Upper lobe of left lung (tissue), 6 donors: ENCODE results near the gene KIF26B. TPM values are rescaled to one million over a fixed set of nuclear protein-coding genes. Genes with fewer than 3 reads are reported as not detected.
"Not testable (repeated sequence)": the region's sequence is repeated elsewhere in the genome, so short reads cannot be mapped to it uniquely, and the experiment has no call there.

Source experiments
- ATAC-seq, 2 donors: fragments of 200-7000 bp; cut with Tn5 transposase; one replicate each; pipeline ENCODE4 v1.9.1; 2022; ENCODE audit warnings: mild to moderate bottlenecking in 2 of 2, moderate library complexity in 2 of 2; ENCODE audit not compliant: low FRiP score in 2 of 2
- DNase-seq, 2 donors: peaks; one replicate each; pipeline ENCODE4 v3.0.0-alpha.2; 2019 to 2020
- H3K27ac ChIP-seq, 4 donors: fragments of 200-600 bp; sonication (generic); one replicate each; pipeline ENCODE4 v1.5.1; 2016 to 2019
- H3K27me3 ChIP-seq, 4 donors: fragments of 200-600 bp; sonication (generic); one replicate each; pipeline ENCODE4 v1.5.1; 2017 to 2019
- H3K36me3 ChIP-seq, 4 donors: fragments of 200-600 bp; sonication (generic); one replicate each; pipeline ENCODE4 v1.5.1; 2016 to 2019
- H3K4me1 ChIP-seq, 4 donors: fragments of 200-600 bp; sonication (generic); one replicate each; pipeline ENCODE4 v1.5.1; 2018 to 2019
- H3K4me3 ChIP-seq, 4 donors: fragments of 200-600 bp; sonication (generic); one replicate each; pipeline ENCODE4 v1.5.1; 2017 to 2019; ENCODE audit warnings: mild to moderate bottlenecking in 2 of 4, moderate library complexity in 1 of 4
- H3K9me3 ChIP-seq, 4 donors: fragments of 200-600 bp; sonication (generic); one replicate each; pipeline ENCODE4 v1.5.1; 2018 to 2019
- EP300 ChIP-seq, 4 donors: sonication (generic); formaldehyde crosslinking; IDR thresholded peaks; one replicate each; pipeline ENCODE4 v1.5.1; 2017; ENCODE audit warnings: antibody characterized with exemption in 4 of 4, control low read depth in 2 of 4
- POLR2A ChIP-seq, 4 donors: fragments of 450-650 bp; IDR thresholded peaks; one replicate each; pipeline ENCODE4 v1.5.1; 2016 to 2017; ENCODE audit warnings: antibody characterized with exemption in 4 of 4, mild to moderate bottlenecking in 2 of 4
- POLR2AphosphoS5 ChIP-seq, 2 donors: sonication (generic); formaldehyde crosslinking; IDR thresholded peaks; one replicate each; pipeline ENCODE4 v1.5.1; 2017; ENCODE audit warnings: antibody characterized with exemption in 2 of 2
- WGBS, 2 donors: methylation state at CpG; one replicate each; pipeline ENCODE4 v1.1.5; 2017 to 2018; 5-methylcytosine and 5-hydroxymethylcytosine counted together
- total RNA-seq, 6 donors: library from RNA; depleted of rRNA in 4 of 6; stranded (reverse); fragments of >200 nt in 4 of 6; gene quantifications; one replicate each; pipeline versions ENCODE4 v1.1.0 to v1.2.1, GENCODE V29; 2016 to 2021
- TF ChIP-seq, protein P1 (sequence below), 6 experiments: fragments of 450-650 bp in 4 of 6; fragments of 200-600 bp in 2 of 6; sonication (generic) in 2 of 6; IDR thresholded peaks; one replicate each; pipeline ENCODE4 v1.5.1; 2016 to 2019; ENCODE audit warnings: antibody characterized with exemption in 6 of 6
- donor health status: DM: no; HTN: no; CAD: no; lungs with moderate emphysema.
- donor health status: DM: no; HTN: yes; CAD: no; lungs with severe emphysema.

The KIF26B gene
- total RNA-seq, 6 donors from 2014 or later: 1.2 to 4.3 (median 2.1) TPM

DNA sequence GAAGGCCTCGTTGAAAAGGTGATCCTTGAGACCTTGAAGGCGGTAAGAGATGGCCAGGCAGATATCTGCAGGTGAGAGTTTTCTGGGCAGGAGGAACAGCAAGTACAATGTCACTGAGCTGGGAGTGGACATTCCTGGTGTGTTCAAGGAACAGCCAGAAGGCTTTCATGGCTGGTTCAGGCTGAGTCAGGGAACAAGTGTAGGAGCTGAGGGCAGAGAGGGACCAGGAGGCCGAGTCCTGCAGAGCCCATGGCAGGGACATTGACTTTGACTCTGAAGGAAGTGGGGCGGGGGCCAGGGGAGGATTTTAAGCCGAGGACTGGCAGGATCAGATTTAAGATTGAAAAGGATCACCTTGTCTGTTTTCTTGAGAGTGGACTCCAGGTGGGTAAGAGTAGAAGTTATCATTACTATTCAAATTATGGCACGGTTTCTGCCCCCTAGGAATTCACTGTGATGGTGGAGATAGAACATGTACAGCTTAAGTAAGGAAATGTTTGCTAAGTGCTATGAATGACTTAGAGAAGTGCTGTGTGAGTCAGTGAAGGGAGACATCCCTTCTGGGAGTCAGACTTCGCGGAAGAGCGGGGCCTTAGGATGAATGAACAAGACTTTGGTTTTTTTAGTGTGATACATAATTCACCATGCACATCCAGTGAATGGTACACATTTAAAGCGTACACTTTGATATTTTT, 202.3 kb downstream of the KIF26B start:
- DNase-seq: no peak
- Histone ChIP-seq H3K4me1 (no peaks in the 10 kb centered on the region), H3K27ac (no peak overlapping the region), H3K9me3 (no peaks in the 10 kb centered on the region), H3K4me3 (no peak overlapping the region), H3K27me3 (no peaks in the 10 kb centered on the region), H3K36me3 (no peaks in the 10 kb centered on the region)
- no peak for ATAC-seq
- WGBS, 2 donors: 91 to 93% methylated on average over 10 of the region's 10 CpGs
- no peak for TF ChIP-seq EP300 (IDR thresholded peaks at IDR 0.05)
- TF ChIP-seq, protein P1, sequence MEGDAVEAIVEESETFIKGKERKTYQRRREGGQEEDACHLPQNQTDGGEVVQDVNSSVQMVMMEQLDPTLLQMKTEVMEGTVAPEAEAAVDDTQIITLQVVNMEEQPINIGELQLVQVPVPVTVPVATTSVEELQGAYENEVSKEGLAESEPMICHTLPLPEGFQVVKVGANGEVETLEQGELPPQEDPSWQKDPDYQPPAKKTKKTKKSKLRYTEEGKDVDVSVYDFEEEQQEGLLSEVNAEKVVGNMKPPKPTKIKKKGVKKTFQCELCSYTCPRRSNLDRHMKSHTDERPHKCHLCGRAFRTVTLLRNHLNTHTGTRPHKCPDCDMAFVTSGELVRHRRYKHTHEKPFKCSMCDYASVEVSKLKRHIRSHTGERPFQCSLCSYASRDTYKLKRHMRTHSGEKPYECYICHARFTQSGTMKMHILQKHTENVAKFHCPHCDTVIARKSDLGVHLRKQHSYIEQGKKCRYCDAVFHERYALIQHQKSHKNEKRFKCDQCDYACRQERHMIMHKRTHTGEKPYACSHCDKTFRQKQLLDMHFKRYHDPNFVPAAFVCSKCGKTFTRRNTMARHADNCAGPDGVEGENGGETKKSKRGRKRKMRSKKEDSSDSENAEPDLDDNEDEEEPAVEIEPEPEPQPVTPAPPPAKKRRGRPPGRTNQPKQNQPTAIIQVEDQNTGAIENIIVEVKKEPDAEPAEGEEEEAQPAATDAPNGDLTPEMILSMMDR (IDR thresholded peaks at IDR 0.05): no peak
- no peak for TF ChIP-seq POLR2AphosphoS5 (IDR thresholded peaks at IDR 0.05)
- TF ChIP-seq POLR2A (IDR thresholded peaks at IDR 0.05): no peak

DNA sequence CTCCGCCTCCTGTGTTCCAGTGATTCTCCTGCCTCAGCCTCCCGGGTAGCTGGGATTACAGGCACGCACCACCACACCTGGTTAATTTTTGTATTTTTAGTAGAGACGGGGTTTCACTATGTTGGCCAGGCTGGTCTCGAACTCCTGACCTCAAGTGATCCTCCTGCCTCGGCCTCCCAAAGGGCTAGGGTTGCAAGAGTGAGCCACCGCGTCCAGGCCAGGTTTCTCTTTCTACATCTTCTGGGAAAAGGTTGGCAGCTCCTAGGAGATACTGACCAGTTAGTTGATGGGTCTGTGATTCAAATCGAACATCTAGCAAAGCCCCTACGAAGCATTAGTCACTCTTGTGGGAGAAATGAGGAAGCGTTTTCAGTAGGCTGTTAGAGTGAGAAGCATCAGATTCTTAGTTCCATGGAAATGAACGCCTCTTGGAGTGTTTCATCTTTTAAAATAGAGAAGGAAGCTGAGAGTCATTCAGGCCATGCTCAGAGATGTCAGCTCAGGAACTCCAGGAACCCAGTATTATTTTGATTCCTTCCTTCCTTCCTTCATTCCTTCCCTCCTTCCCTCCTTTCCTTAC, 204.4 kb downstream of the KIF26B start:
- H3K27me3 ChIP-seq, ATAC-seq, H3K27ac ChIP-seq, DNase-seq, H3K4me3 ChIP-seq, H3K4me1 ChIP-seq, H3K9me3 ChIP-seq, H3K36me3 ChIP-seq: not testable (repeated sequence)
- WGBS, 2 donors: 84 to 87% methylated on average over 12 of the region's 12 CpGs

DNA sequence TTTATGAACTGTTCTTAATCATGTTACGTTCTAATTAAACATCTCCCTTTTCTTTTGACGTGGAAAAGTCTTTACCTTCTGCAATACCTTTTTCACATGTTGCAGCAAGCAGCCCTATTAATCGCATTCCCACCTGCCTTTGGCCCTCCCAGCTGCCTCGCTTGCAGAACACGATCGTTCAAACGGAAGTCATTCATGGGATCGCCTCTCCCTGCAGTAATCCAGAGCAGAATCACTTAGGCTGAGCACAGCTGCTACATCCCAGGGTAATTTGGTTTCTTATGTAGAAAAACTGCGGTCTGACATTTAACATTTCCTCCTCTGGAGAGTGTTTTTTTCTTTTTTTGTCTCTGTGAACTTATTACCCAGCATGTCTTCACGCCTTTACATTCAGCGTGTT, 206.3 kb downstream of the KIF26B start:
- WGBS, 2 donors: 91 to 92% methylated on average over 11 of the region's 11 CpGs
- ATAC-seq (no peak), DNase-seq (no peak)
- TF ChIP-seq POLR2AphosphoS5 (IDR thresholded peaks at IDR 0.05): no peak
- TF ChIP-seq EP300 (IDR thresholded peaks at IDR 0.05): no peak
- TF ChIP-seq, protein P1 (IDR thresholded peaks at IDR 0.05): no peak
- no peak for TF ChIP-seq POLR2A (IDR thresholded peaks at IDR 0.05)
- Histone ChIP-seq H3K4me1 (no peaks in the 10 kb centered on the region), H3K27ac (no peak overlapping the region), H3K36me3 (no peaks in the 10 kb centered on the region), H3K9me3 (no peaks in the 10 kb centered on the region), H3K4me3 (no peak overlapping the region), H3K27me3 (no peaks in the 10 kb centered on the region)

DNA sequence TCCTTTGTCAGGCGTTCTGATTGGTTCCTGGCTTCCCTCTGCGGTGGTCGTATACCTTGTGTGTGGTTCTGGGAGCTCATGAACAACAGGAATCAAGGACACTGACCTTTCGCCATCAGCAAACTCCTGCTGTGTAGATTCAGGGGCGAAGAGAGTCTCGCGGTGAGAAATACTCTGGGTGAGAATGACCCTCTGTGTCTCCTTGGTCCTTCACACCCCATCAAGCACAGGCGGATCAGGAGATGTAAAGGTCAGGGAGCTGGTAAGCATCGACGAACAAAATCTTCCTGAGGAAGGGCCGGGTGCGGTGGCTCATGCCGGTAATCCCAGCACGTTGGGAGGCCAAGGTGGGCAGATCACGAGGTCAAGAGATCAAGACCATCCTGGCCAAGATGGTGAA, 207.2 kb downstream of the KIF26B start:
- TF ChIP-seq EP300 (IDR thresholded peaks at IDR 0.05) (no peak), POLR2AphosphoS5 (IDR thresholded peaks at IDR 0.05) (no peak), POLR2A (IDR thresholded peaks at IDR 0.05) (no peak)
- TF ChIP-seq, protein P1 (IDR thresholded peaks at IDR 0.05): no peak
- Histone ChIP-seq H3K27ac (no peak overlapping the region), H3K27me3 (no peaks in the 10 kb centered on the region), H3K4me3 (no peak overlapping the region), H3K9me3 (no peaks in the 10 kb centered on the region), H3K36me3 (no peaks in the 10 kb centered on the region), H3K4me1 (no peaks in the 10 kb centered on the region)
- DNase-seq: no peak
- ATAC-seq: no peak
- WGBS, 2 donors: 90 to 95% methylated on average over 15 of the region's 15 CpGs

DNA sequence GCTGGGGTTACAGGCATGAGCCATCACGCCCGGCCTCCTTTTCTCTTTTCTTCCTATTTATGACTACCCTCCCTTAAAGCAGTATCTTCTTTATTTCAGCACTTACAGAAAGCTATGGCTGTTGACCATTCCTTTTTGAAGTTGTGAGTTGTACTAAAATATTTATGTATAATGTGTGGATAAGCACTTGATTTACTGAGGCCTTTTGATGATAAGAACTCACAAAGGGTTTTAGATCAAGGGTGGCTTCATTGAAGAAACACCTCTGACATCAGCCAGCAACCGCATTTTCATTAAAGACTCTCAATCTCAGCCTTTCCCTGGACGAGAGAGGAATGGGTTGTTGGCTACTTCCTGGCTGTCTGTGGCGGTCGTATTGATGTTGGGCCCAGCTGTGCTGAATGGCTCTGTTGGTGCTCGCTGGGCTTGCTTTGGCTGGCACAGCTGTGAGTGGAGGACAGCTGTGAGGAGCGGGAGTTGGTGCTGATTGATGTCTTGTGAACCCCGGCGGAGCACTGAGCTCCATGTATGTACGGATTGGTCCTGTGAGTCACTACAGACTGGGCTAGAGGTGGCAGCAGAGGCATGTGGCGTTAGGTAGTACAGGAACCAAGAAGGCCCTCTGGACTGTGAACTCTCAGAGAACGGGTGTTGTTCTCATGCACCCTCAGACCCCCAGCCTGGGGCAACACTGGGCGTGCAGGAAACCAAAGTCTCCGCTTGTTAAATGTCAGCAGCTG, 208.8 kb downstream of the KIF26B start:
- H3K27ac ChIP-seq: no peak overlapping the region
- H3K27me3 ChIP-seq: no peaks in the 10 kb centered on the region
- no peaks in the 10 kb centered on the region for H3K9me3 ChIP-seq
- no peaks in the 10 kb centered on the region for H3K36me3 ChIP-seq
- TF ChIP-seq POLR2AphosphoS5 (IDR thresholded peaks at IDR 0.05): no peak
- no peak for TF ChIP-seq POLR2A (IDR thresholded peaks at IDR 0.05)
- WGBS, 2 donors: 82 to 86% methylated on average over 15 of the region's 15 CpGs
- no peak for ATAC-seq
- H3K4me3 ChIP-seq: no peak overlapping the region
- H3K4me1 ChIP-seq: no peaks in the 10 kb centered on the region
- DNase-seq: no peak
